NCI-H446 (cell line): ENCODE data around the gene LZTR1.
"Not testable (repeated sequence)": the region's sequence is repeated elsewhere in the genome, so short reads cannot be mapped to it uniquely, and the experiment has no call there.

Experiments used
- DNase-seq, 2 experiments: peaks; one replicate each; lab custom pipeline; 2025; lab: John Stamatoyannopoulos, UW

LZTR1 gene

DNA sequence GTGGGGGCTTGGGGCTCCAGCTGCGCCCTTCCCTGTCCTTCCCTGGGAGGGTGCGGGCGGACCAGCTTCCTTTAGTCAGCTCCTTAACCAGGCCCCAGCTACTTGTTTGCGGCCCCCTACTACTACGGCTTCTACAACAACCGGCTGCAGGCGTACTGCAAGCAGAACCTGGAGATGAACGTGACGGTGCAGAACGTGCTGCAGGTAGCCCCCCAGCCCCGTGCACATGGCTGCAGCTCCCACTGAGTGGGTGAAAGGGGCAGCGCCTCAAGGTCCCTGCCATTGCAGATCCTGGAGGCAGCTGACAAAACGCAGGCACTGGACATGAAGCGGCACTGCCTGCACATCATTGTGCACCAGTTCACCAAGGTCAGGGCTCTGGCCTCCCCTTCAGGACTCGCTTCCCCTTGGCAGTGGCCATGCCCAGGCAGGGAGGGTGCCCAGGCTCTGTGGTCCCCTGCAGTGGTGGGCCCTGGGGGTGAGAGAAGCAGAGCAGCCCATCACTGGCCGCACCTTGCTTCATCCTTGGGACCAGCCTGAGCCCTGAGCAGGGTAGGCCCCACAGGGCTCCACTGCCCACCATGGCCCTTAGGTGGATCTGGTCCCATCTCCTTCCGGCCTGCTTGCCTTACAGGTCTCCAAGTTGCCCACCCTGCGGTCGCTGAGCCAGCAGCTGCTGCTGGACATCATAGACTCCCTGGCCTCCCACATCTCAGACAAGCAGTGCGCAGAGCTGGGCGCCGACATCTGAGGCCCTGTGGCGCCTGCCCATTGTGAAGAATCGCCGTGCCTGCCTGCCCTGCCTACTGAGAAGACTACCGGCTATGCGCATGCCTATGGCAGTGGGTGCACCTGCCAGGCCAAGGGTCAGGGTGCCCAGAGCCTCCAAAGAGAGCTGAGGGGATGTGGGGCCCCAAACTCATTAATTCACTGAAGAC is 14.8 kb downstream of the LZTR1 start:
- no peak for DNase-seq

- no peak for DNase-seq
Observed at GRCh38 chr22:20997536-20998257, 15.6 kb downstream of the LZTR1 start.

- no peak for DNase-seq
Observed at GRCh38 chr22:20998411-20999336, 16.6 kb downstream of the LZTR1 start.

GRCh38 chr22:20999350-21000206 is 17.5 kb downstream of the LZTR1 start:
- no peak for DNase-seq

DNA sequence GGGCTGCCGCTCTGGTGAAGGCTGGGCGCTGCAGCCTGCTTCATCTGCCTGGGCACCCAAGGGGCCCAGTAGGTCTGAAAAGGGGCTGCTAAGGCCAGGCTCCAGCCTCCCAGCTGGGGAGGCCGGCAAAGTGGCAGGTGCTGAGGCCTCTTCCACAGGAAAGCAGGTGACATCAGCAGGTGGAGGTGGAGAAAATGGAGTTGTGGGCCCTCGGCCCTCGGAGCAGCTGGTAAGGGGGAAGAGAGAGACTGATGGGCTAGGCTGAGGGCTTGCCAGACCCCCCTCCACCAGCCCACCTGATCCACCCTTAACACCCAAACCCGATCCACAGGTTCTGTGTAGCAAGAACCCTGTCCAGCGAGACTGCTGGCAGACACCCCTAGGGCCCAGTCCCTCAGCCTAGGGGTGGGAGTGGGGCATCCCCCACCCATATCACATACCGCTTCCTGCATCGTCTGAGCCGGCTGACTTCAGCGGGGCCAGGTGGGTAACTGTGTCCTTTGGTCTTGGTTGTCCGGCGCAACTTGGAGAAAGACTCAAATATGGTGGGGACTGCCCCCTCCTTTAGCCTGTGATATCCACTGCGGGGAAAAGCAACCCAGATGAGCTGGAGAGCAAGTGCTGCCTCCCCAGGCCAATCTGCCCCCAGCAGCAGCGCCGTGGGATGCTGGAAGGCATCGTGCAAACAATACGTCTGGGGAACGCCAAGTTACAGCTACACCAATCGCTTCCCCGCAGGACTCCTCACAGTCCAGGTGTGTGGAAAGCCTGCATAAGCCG is 18.3 kb downstream of the LZTR1 start:
- peak in 1 of 2 experiments; percentile 38 for DNase-seq

GRCh38 chr22:21000987-21001600 is 19.0 kb downstream of the LZTR1 start:
- peak in 1 of 2 experiments; percentile 76 for DNase-seq

DNA sequence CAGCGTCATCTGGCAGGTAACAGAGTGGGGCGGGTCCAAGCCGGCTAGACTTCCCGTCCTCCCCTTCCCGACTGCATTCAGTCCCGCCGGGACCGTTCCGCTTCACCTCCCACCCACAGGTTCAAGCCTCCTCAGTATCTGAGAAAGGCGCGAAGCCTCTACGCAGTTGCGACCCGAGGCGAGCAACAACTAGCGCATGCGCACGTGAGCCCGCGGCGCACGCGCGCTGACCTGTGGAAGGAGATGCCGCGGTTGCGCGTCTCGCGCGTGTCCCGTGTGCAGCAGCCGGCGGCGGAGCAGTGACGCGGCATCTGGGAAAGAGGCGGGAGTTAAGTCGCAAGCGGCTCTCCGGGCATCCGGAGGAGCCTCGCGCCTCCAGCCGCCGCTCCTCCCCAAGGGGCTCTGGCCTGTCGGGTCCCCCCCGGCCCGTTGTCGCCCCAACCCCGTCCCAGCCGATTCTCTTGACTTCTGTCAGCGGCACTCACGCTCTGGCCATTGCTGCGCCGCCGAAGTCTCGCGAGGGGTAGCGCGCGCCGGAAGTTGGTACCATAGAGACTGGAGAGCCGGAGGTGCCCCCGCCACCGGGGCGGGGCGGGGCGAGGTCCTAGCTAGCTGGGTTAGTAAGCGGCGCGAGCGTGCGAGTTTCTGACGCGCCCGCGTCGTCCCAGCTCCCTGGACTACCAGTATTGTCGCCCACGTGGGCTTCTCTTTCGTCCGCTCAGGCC is 19.7 kb downstream of the LZTR1 start, which contains the start of gene THAP7:
Gene THAP7 (minus strand): TSS at position 518 of the 725 bp plus-strand sequence. CDS start 207 bp downstream, at position 311.
- DNase-seq: peak; percentile 97 to 99

DNA sequence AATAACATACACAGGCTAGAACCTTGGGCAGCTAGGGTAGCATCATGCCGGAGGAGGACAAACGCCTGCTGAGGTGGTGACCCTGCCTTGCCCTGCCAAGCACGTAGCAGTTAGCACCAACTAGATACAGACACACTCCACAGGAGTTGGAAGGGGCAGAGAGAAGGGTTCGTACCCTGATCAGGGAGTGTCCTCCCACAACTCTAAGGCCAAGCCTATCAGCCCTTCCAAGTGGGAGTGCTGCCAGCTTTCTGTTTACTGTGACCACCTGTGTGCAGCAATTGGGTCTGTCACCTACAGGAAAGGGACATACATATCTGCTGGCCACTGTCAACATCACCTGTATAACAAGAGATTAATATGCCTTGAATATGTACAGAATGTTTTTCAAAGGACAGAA is 21.7 kb downstream of the LZTR1 start:
- no peak for DNase-seq

GRCh38 chr22:21009208-21009607 is 27.1 kb downstream of the LZTR1 start:
- not testable (repeated sequence) for DNase-seq

DNA sequence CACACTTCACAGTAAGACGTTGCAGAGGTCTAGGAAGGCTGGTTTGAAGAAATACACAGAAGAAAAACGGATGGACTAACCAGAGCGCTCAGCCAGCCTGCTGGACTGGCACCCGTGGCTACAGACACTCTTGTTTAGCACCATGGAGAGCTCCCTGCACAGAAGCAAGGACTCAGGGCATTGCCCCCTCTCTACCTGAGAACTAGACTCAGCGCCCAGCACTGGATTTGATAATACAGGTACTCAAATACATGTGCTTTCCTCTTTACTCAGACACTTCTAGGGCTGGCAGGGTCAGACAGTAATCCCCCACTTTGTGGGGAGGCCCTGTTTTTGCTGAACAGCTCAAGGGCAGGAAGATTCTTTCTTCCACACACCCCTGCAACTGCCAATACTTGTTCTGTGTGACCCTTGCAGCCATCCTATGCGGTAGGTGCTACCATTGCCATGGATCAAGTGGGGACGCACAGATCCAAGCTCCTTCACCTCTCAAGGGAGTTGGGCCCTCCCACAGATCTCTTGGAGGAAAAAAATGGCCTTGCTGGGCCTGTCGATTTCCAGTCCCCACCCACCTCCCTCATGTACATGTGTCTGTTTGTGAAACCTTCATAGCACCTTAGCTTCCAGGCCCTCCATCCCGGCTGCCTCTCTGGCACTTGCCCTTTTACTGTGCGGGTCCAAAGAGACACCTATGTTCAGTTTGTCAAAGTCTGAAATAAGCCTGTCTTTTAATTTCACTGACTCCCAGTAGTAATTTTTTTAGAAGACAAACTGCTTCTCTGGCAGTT is 27.7 kb downstream of the LZTR1 start:
- DNase-seq: no peak

DNA sequence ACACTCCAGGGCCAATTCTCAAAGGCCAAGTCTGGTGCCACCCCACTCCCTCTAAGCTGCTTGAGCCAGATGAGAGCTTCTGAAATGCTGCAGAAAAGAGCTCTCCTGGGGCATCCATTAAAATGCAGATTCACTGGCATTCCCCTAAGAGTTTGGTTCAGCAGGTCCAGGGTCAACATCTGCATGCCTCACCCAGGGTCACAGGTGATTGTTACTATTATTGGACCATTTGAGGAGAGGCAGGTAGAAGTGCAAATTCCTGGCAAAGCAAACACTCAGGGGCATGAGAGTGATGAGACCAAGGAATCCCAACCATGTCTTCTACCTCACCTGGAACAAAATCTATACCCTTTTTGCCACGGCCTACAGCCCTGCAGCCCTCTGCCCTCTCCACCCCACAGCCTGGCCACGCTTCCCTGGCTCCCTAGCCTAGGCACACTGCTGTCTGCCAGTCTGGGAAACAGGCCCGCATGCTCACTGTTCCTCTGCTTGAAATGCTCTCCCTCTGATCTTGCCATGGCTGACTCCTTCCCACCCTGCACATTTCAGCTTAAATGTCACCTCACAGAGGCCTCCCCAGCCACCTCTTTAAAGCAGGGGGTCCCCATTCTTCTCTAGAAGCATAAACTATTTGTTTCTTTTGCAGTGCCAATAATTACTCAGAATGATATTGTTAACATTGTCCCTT is 28.5 kb downstream of the LZTR1 start:
- DNase-seq: no peak

GRCh38 chr22:21012446-21013407 is 30.6 kb downstream of the LZTR1 start:
- peak in 1 of 2 experiments; percentile 51 for DNase-seq

DNA sequence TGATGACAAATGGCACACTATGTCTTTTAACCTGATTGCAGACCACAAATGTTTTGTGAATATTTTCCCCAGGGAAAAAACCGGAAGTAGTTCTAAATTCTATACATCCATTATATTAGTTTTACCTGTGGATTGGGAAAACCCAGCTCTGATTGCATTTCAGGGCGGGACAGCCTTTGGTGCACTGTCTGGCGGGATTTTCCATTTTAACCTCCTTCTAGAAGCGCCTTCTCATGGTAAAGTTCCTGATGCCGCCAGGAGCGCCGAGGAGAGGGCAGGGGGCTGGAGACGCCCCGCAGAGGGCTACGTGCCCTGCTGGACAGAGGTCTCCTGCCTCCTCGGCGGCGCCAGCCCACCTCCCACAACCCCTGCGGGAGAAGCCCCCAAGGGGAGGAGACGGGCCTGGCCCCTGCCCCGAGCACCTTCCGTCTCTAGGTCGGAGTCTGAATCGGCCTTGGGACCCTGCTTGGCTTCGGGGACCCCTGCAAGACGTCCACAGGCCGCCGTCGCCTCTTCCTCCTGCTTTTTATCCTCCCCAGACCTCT is 31.6 kb downstream of the LZTR1 start:
- DNase-seq: no peak

GRCh38 chr22:21014202-21014725 is 32.2 kb downstream of the LZTR1 start:
- peak; percentile 99 for DNase-seq

GRCh38 chr22:21014726-21015465 is 32.8 kb downstream of the LZTR1 start, which contains the start of gene P2RX6:
P2RX6 (plus strand) TSS chr22:21015165; CDS start chr22:21015175, 10 bp downstream.
- DNase-seq: peak; percentile 28 to 85
